ENCODE data around the gene RNF121.

RNF121 gene

GRCh38 chr11:71996517-71996916 lies 67.7 kb downstream of the RNF121 start:
- Histone ChIP-seq H3K4me3 (ENCODE audit: low read length) (no peak overlapping the region), H3K9me3 (ENCODE audit: control insufficient read depth, low read length) (no peaks in the 10 kb centered on the region), H3K9ac (ENCODE audit: low read length) (no peak overlapping the region), H3K27me3 (ENCODE audit: control insufficient read depth, insufficient read depth, low read length) (no peaks in the 10 kb centered on the region), H3K4me1 (ENCODE audit: control insufficient read depth, insufficient read depth, low read length) (peaks cover 21% of the 10 kb centered on the region), H3K36me3 (ENCODE audit: control insufficient read depth, insufficient read depth, low read length) (no peaks in the 10 kb centered on the region)

GRCh38 chr11:71996946-71997345 lies 68.1 kb downstream of the RNF121 start:
- Histone ChIP-seq H3K36me3 (ENCODE audit: control insufficient read depth, insufficient read depth, low read length) (no peaks in the 10 kb centered on the region), H3K27me3 (ENCODE audit: control insufficient read depth, insufficient read depth, low read length) (no peaks in the 10 kb centered on the region), H3K4me3 (ENCODE audit: low read length) (no peak overlapping the region), H3K9ac (ENCODE audit: low read length) (no peak overlapping the region), H3K4me1 (ENCODE audit: control insufficient read depth, insufficient read depth, low read length) (peaks cover 21% of the 10 kb centered on the region), H3K9me3 (ENCODE audit: control insufficient read depth, low read length) (no peaks in the 10 kb centered on the region)

- Histone ChIP-seq H3K4me1 (ENCODE audit: control insufficient read depth, insufficient read depth, low read length) (peaks cover 21% of the 10 kb centered on the region), H3K27me3 (ENCODE audit: control insufficient read depth, insufficient read depth, low read length) (no peaks in the 10 kb centered on the region), H3K9ac (ENCODE audit: low read length) (no peak overlapping the region), H3K9me3 (ENCODE audit: control insufficient read depth, low read length) (no peaks in the 10 kb centered on the region), H3K4me3 (ENCODE audit: low read length) (no peak overlapping the region), H3K36me3 (ENCODE audit: control insufficient read depth, insufficient read depth, low read length) (no peaks in the 10 kb centered on the region)
Observed at GRCh38 chr11:71997594-71997993, 68.7 kb downstream of the RNF121 start.

GRCh38 chr11:71998061-71998460 lies 69.2 kb downstream of the RNF121 start:
- Histone ChIP-seq H3K4me3 (ENCODE audit: low read length) (no peak overlapping the region), H3K27me3 (ENCODE audit: control insufficient read depth, insufficient read depth, low read length) (no peaks in the 10 kb centered on the region), H3K36me3 (ENCODE audit: control insufficient read depth, insufficient read depth, low read length) (no peaks in the 10 kb centered on the region), H3K9me3 (ENCODE audit: control insufficient read depth, low read length) (no peaks in the 10 kb centered on the region), H3K4me1 (ENCODE audit: control insufficient read depth, insufficient read depth, low read length) (peaks cover 21% of the 10 kb centered on the region), H3K9ac (ENCODE audit: low read length) (no peak overlapping the region)

GRCh38 chr11:71998649-71999310 lies 69.9 kb downstream of the RNF121 start, which contains the start of gene IL18BP:
TSS of gene IL18BP (plus strand) at chr11:71998909. CDS start at chr11:71999985, 1,076 bp downstream.
- Histone ChIP-seq H3K4me3 (ENCODE audit: low read length) (no peak within 1 kb of the TSS), H3K36me3 (ENCODE audit: control insufficient read depth, insufficient read depth, low read length) (peaks cover 5% of the 10 kb centered on the region), H3K9ac (ENCODE audit: low read length) (peak within 1 kb of the TSS; percentile 10), H3K4me1 (ENCODE audit: control insufficient read depth, insufficient read depth, low read length) (peaks cover 21% of the 10 kb centered on the region), H3K9me3 (ENCODE audit: control insufficient read depth, low read length) (no peaks in the 10 kb centered on the region), H3K27me3 (ENCODE audit: control insufficient read depth, insufficient read depth, low read length) (no peaks in the 10 kb centered on the region)

- Histone ChIP-seq H3K27me3 (ENCODE audit: control insufficient read depth, insufficient read depth, low read length) (no peaks in the 10 kb centered on the region), H3K4me3 (ENCODE audit: low read length) (no peak overlapping the region), H3K9me3 (ENCODE audit: control insufficient read depth, low read length) (no peaks in the 10 kb centered on the region), H3K9ac (ENCODE audit: low read length) (peak overlapping the region; percentile 10), H3K4me1 (ENCODE audit: control insufficient read depth, insufficient read depth, low read length) (peaks cover 21% of the 10 kb centered on the region), H3K36me3 (ENCODE audit: control insufficient read depth, insufficient read depth, low read length) (peaks cover 10% of the 10 kb centered on the region)
Observed at GRCh38 chr11:71999362-71999761, 70.5 kb downstream of the RNF121 start.

- no peaks in the 10 kb centered on the region for H3K9me3 ChIP-seq (ENCODE audit: control insufficient read depth, low read length)
- peak overlapping the region; percentile 10 for H3K9ac ChIP-seq (ENCODE audit: low read length)
- H3K36me3 ChIP-seq (ENCODE audit: control insufficient read depth, insufficient read depth, low read length), result peaks cover 14% of the 10 kb centered on the region
- H3K4me3 ChIP-seq (ENCODE audit: low read length), result no peak overlapping the region
- no peaks in the 10 kb centered on the region for H3K27me3 ChIP-seq (ENCODE audit: control insufficient read depth, insufficient read depth, low read length)
- peaks cover 21% of the 10 kb centered on the region for H3K4me1 ChIP-seq (ENCODE audit: control insufficient read depth, insufficient read depth, low read length)
Observed at GRCh38 chr11:71999798-72000197, 71.0 kb downstream of the RNF121 start.

GRCh38 chr11:72000202-72000867 lies 71.5 kb downstream of the RNF121 start:
- H3K27me3 ChIP-seq (ENCODE audit: control insufficient read depth, insufficient read depth, low read length), result no peaks in the 10 kb centered on the region
- no peaks in the 10 kb centered on the region for H3K9me3 ChIP-seq (ENCODE audit: control insufficient read depth, low read length)
- no peak overlapping the region for H3K9ac ChIP-seq (ENCODE audit: low read length)
- no peak overlapping the region for H3K4me3 ChIP-seq (ENCODE audit: low read length)
- peaks cover 19% of the 10 kb centered on the region for H3K36me3 ChIP-seq (ENCODE audit: control insufficient read depth, insufficient read depth, low read length)
- peaks cover 21% of the 10 kb centered on the region for H3K4me1 ChIP-seq (ENCODE audit: control insufficient read depth, insufficient read depth, low read length)

- Histone ChIP-seq H3K9ac (ENCODE audit: low read length) (no peak overlapping the region), H3K27me3 (ENCODE audit: control insufficient read depth, insufficient read depth, low read length) (no peaks in the 10 kb centered on the region), H3K9me3 (ENCODE audit: control insufficient read depth, low read length) (no peaks in the 10 kb centered on the region), H3K4me3 (ENCODE audit: low read length) (no peak overlapping the region), H3K4me1 (ENCODE audit: control insufficient read depth, insufficient read depth, low read length) (peaks cover 21% of the 10 kb centered on the region), H3K36me3 (ENCODE audit: control insufficient read depth, insufficient read depth, low read length) (peaks cover 22% of the 10 kb centered on the region)
Observed at GRCh38 chr11:72001285-72001684, 72.4 kb downstream of the RNF121 start.

GRCh38 chr11:72001834-72002591 lies 73.2 kb downstream of the RNF121 start:
- Histone ChIP-seq H3K9me3 (ENCODE audit: control insufficient read depth, low read length) (no peaks in the 10 kb centered on the region), H3K4me3 (ENCODE audit: low read length) (no peak overlapping the region), H3K27me3 (ENCODE audit: control insufficient read depth, insufficient read depth, low read length) (no peaks in the 10 kb centered on the region), H3K9ac (ENCODE audit: low read length) (no peak overlapping the region), H3K4me1 (ENCODE audit: control insufficient read depth, insufficient read depth, low read length) (peaks cover 21% of the 10 kb centered on the region), H3K36me3 (ENCODE audit: control insufficient read depth, insufficient read depth, low read length) (peaks cover 30% of the 10 kb centered on the region)

GRCh38 chr11:72002841-72003775 lies 74.3 kb downstream of the RNF121 start:
- Histone ChIP-seq H3K36me3 (ENCODE audit: control insufficient read depth, insufficient read depth, low read length) (peaks cover 38% of the 10 kb centered on the region), H3K4me3 (ENCODE audit: low read length) (no peak overlapping the region), H3K4me1 (ENCODE audit: control insufficient read depth, insufficient read depth, low read length) (peaks cover 21% of the 10 kb centered on the region), H3K9me3 (ENCODE audit: control insufficient read depth, low read length) (no peaks in the 10 kb centered on the region), H3K27me3 (ENCODE audit: control insufficient read depth, insufficient read depth, low read length) (no peaks in the 10 kb centered on the region), H3K9ac (ENCODE audit: low read length) (no peak overlapping the region)

Data from mucosa of stomach (tissue), 1 donor.